GM21737 (cell line): Measurements from ENCODE around the gene KCNJ4.

ENCODE experiments used
- ATAC-seq: cut with Tn5 transposase; IDR thresholded peaks from one replicate; pipeline ENCODE4 v1.9.1; 2021; ENCODE audit warnings: mild to moderate bottlenecking, moderate library complexity; ENCODE audit not compliant: unreplicated experiment

The KCNJ4 gene

GRCh38 chr22:38455076-38455529 is at the start of gene KCNJ4:
Gene KCNJ4 (minus strand): TSS chr22:38455199. CDS start chr22:38428132, 27,067 bp downstream.
- ATAC-seq = no peak

- no peak for ATAC-seq
These were observed 48.0 kb upstream of the KCNJ4 start for GRCh38 chr22:38503021-38503420.

- no peak for ATAC-seq
These were observed 47.0 kb upstream of the KCNJ4 start for GRCh38 chr22:38501797-38502672.

GRCh38 chr22:38497869-38498268 is 42.9 kb upstream of the KCNJ4 start:
- ATAC-seq = no peak

- no peak for ATAC-seq
These were observed 39.9 kb upstream of the KCNJ4 start for GRCh38 chr22:38494939-38495338.

GRCh38 chr22:38494498-38494897 is 39.5 kb upstream of the KCNJ4 start:
- ATAC-seq = no peak

GRCh38 chr22:38491707-38492348 is 36.8 kb upstream of the KCNJ4 start:
- ATAC-seq = no peak

GRCh38 chr22:38490915-38491314 is 35.9 kb upstream of the KCNJ4 start:
- ATAC-seq = no peak

GRCh38 chr22:38490475-38490874 is 35.5 kb upstream of the KCNJ4 start:
- ATAC-seq = no peak

GRCh38 chr22:38489561-38490145 is 34.7 kb upstream of the KCNJ4 start:
- ATAC-seq = no peak

GRCh38 chr22:38489142-38489541 is 34.1 kb upstream of the KCNJ4 start:
- ATAC-seq = no peak

- no peak for ATAC-seq
These were observed 32.9 kb upstream of the KCNJ4 start for GRCh38 chr22:38487946-38488345.

GRCh38 chr22:38485783-38486182 is 30.8 kb upstream of the KCNJ4 start:
- ATAC-seq = no peak

- no peak for ATAC-seq
These were observed 29.2 kb upstream of the KCNJ4 start for GRCh38 chr22:38484244-38484643.

- ATAC-seq = no peak
These were observed 27.8 kb upstream of the KCNJ4 start for GRCh38 chr22:38482662-38483308.

GRCh38 chr22:38481871-38482332 is 26.9 kb upstream of the KCNJ4 start:
- no peak for ATAC-seq

- no peak for ATAC-seq
These were observed 26.3 kb upstream of the KCNJ4 start for GRCh38 chr22:38481162-38481870.

GRCh38 chr22:38479096-38479837 is 24.3 kb upstream of the KCNJ4 start:
- ATAC-seq = no peak

- no peak for ATAC-seq
These were observed 22.6 kb upstream of the KCNJ4 start for GRCh38 chr22:38477585-38477984.
